Urinary bladder (tissue), 4 donors: ENCODE measurements around the gene NAA80. TPM values are rescaled to one million over a fixed set of nuclear protein-coding genes. Genes with fewer than 3 reads are reported as not detected.

ENCODE experiments used
- DNase-seq: peaks from one replicate; pipeline ENCODE4 v3.0.0-alpha.2; 2015; ENCODE audit errors: extremely low spot score
- H3K27ac ChIP-seq: one replicate; pipeline ENCODE4 v1.5.1; 2013; ENCODE audit warnings: low read depth, mild to moderate bottlenecking, moderate library complexity
- H3K36me3 ChIP-seq: one replicate; pipeline ENCODE4 v1.6.1; 2013; ENCODE audit warnings: mild to moderate bottlenecking, moderate library complexity; ENCODE audit not compliant: insufficient read depth
- H3K4me1 ChIP-seq: one replicate; pipeline ENCODE4 v1.6.1; 2013; ENCODE audit warnings: mild to moderate bottlenecking, moderate library complexity; ENCODE audit not compliant: insufficient read depth
- H3K4me3 ChIP-seq: one replicate; pipeline ENCODE4 v1.5.1; 2013; ENCODE audit warnings: low read depth, low read length
- whole genome bisulfite sequencing: extraction: QIAGEN DNeasy Blood & Tissue Kit; methylation state at CpG from one replicate; pipeline ENCODE4 v1.1.7; 2013; 5-methylcytosine and 5-hydroxymethylcytosine counted together
- polyA plus RNA-seq: library from polyadenylated mRNA; stranded (reverse); fragments of 200-250 nt; gene quantifications from one replicate; pipeline ENCODE4 v1.2.3, GENCODE V29; 2013
- total RNA-seq: library from RNA; depleted of rRNA; stranded (reverse); fragments of >200 nt; gene quantifications from one replicate; pipeline ENCODE4 v1.2.3, GENCODE V29; 2014
- donor health status: healthy with polysubstance abuse.
- donor health status: healthy.

NAA80 gene
- total and polyA plus RNA-seq, 2 donors: 2.3 to 12.0 TPM

- no peak overlapping the region for H3K27ac ChIP-seq
- H3K4me1 ChIP-seq: no peaks in the 10 kb centered on the region
- no peak for DNase-seq
- H3K36me3 ChIP-seq: no peaks in the 10 kb centered on the region
- no peak overlapping the region for H3K4me3 ChIP-seq
- WGBS: 92% methylated on average over 4 of the region's 4 CpGs
These were observed 48.7 kb downstream of the NAA80 start for GRCh38 chr3:50250514-50250913.

GRCh38 chr3:50249457-50249856 is 49.7 kb downstream of the NAA80 start:
- Histone ChIP-seq H3K4me3 (no peak overlapping the region), H3K4me1 (no peaks in the 10 kb centered on the region), H3K27ac (no peak overlapping the region), H3K36me3 (no peaks in the 10 kb centered on the region)
- WGBS: 87% methylated on average over 5 of the region's 5 CpGs
- DNase-seq: no peak

GRCh38 chr3:50248387-50248786 is 50.8 kb downstream of the NAA80 start:
- Histone ChIP-seq H3K27ac (no peak overlapping the region), H3K4me3 (no peak overlapping the region), H3K4me1 (no peaks in the 10 kb centered on the region), H3K36me3 (no peaks in the 10 kb centered on the region)
- DNase-seq: no peak
- 26% methylated on average over 3 of the region's 3 CpGs for WGBS

DNA sequence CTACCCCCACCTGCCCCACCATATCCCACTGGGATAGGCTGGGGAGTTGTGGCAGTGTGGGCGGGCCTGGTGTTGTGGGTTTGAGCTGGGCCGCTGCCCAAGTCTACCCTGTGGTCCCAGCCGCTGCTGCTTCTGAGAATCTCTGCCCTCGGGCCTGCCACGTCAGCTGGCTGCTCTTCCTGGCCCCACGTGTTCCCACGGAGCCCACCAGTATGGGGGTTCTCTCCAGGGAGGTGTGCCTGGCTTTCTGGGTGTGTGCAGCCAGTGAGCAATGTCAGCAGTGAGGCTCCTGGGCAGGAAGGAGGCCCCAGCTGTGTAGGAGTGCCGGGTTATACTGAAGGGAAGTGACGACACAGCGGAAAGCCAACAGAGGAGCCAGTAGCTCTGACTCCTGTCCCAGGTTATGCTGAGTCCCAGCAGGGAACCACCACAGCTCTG is 52.7 kb downstream of the NAA80 start:
- Histone ChIP-seq H3K4me3 (no peak overlapping the region), H3K4me1 (no peaks in the 10 kb centered on the region), H3K36me3 (no peaks in the 10 kb centered on the region), H3K27ac (peak overlapping the region; percentile 0)
- DNase-seq: no peak
- WGBS: 24% methylated on average over 10 of the region's 10 CpGs

Other genes starting within 250 kb of the NAA80 start
- gene RBM5, start 210.5 kb downstream of the NAA80 start, total RNA-seq: 325 TPM
- 88.7 TPM for gene RBM5, start 210.5 kb downstream of the NAA80 start, polyA plus RNA-seq
- 10.8 TPM for gene SEMA3F, start 144.1 kb downstream of the NAA80 start, total RNA-seq
- 35.1 TPM for gene SEMA3F, start 144.1 kb downstream of the NAA80 start, polyA plus RNA-seq
- gene GNAT1, start 107.8 kb downstream of the NAA80 start, total RNA-seq: not detected
- gene GNAT1, start 107.8 kb downstream of the NAA80 start, polyA plus RNA-seq: not detected
- gene SLC38A3, start 94.1 kb downstream of the NAA80 start, total RNA-seq: 0.63 TPM
- gene SLC38A3, start 94.1 kb downstream of the NAA80 start, polyA plus RNA-seq: 0.14 TPM
- 96.3 TPM for gene GNAI2, start 63.2 kb downstream of the NAA80 start, total RNA-seq
- gene GNAI2, start 63.2 kb downstream of the NAA80 start, polyA plus RNA-seq: 263 TPM
- gene SEMA3B, start 30.3 kb downstream of the NAA80 start, total RNA-seq: 63.4 TPM
- gene SEMA3B, start 30.3 kb downstream of the NAA80 start, polyA plus RNA-seq: 35.5 TPM
- gene LSMEM2, start 20.3 kb downstream of the NAA80 start, total RNA-seq: 0.79 TPM
- gene LSMEM2, start 20.3 kb downstream of the NAA80 start, polyA plus RNA-seq: 0.39 TPM
- gene IFRD2, start 7.0 kb downstream of the NAA80 start, total RNA-seq: 19.5 TPM
- gene IFRD2, start 7.0 kb downstream of the NAA80 start, polyA plus RNA-seq: 52.9 TPM
- 2.9 TPM for gene HYAL3, start within 50 bp of the NAA80 start, total RNA-seq
- gene HYAL3, start within 50 bp of the NAA80 start, polyA plus RNA-seq: 3.0 TPM
- 2.5 TPM for gene HYAL1, start 4.2 kb upstream of the NAA80 start, total RNA-seq
- 7.0 TPM for gene HYAL1, start 4.2 kb upstream of the NAA80 start, polyA plus RNA-seq
- gene HYAL2, start 23.3 kb upstream of the NAA80 start, total RNA-seq: 44.0 TPM
- 121 TPM for gene HYAL2, start 23.3 kb upstream of the NAA80 start, polyA plus RNA-seq
- 4.5 TPM for gene TUSC2, start 28.8 kb upstream of the NAA80 start, total RNA-seq
- gene TUSC2, start 28.8 kb upstream of the NAA80 start, polyA plus RNA-seq: 48.5 TPM
- gene RASSF1, start 41.4 kb upstream of the NAA80 start, total RNA-seq: 25.4 TPM
- 41.5 TPM for gene RASSF1, start 41.4 kb upstream of the NAA80 start, polyA plus RNA-seq
- 1.2 TPM for gene ZMYND10, start 46.3 kb upstream of the NAA80 start, total RNA-seq
- 0.62 TPM for gene ZMYND10, start 46.3 kb upstream of the NAA80 start, polyA plus RNA-seq
- 17.3 TPM for gene NPRL2, start 51.4 kb upstream of the NAA80 start, total RNA-seq
- gene NPRL2, start 51.4 kb upstream of the NAA80 start, polyA plus RNA-seq: 17.0 TPM
- 8.6 TPM for gene CYB561D2, start 51.5 kb upstream of the NAA80 start, total RNA-seq
- gene CYB561D2, start 51.5 kb upstream of the NAA80 start, polyA plus RNA-seq: 19.2 TPM
- 16.2 TPM for gene TMEM115, start 60.1 kb upstream of the NAA80 start, total RNA-seq
- 49.8 TPM for gene TMEM115, start 60.1 kb upstream of the NAA80 start, polyA plus RNA-seq
- 1.4 TPM for gene CACNA2D2, start 204.2 kb upstream of the NAA80 start, total RNA-seq
- gene CACNA2D2, start 204.2 kb upstream of the NAA80 start, polyA plus RNA-seq: 1.3 TPM